Stimulated activated CD8-positive, alpha-beta memory T cell treated with anti-CD3 and anti-CD28 coated beads, Interleukin-12 subunit alpha, Interleukin-12 subunit beta, amount 100 ng/mL, for 1 hour (primary cell): Measurements from ENCODE around the gene CCNJL.
"Not testable (repeated sequence)": the region's sequence is repeated elsewhere in the genome, so short reads cannot be mapped to it uniquely, and the experiment has no call there.

ENCODE experiments used
- DNase-seq: peaks from one replicate; pipeline ENCODE4 v3.0.0-alpha.2; 2020; ENCODE audit warnings: low read depth

Gene CCNJL

GRCh38 chr5:160312134-160312959, at the start of gene CCNJL:
Gene CCNJL, minus strand, starts transcription at chr5:160312564. Its CDS starts 641 bp downstream, at chr5:160311923.
- DNase-seq = no peak

- no peak for DNase-seq
Measured at GRCh38 chr5:160361624-160362228, 49.4 kb upstream of the CCNJL start.

GRCh38 chr5:160360310-160360709, 47.9 kb upstream of the CCNJL start:
- no peak for DNase-seq

- DNase-seq = no peak
Measured at GRCh38 chr5:160359816-160360215, 47.5 kb upstream of the CCNJL start.

- no peak for DNase-seq
Measured at GRCh38 chr5:160359242-160359641, 46.9 kb upstream of the CCNJL start.

GRCh38 chr5:160357861-160358411, 45.6 kb upstream of the CCNJL start:
- DNase-seq = no peak

- DNase-seq = no peak
Measured at GRCh38 chr5:160357394-160357793, 45.0 kb upstream of the CCNJL start.

GRCh38 chr5:160356550-160357347, 44.4 kb upstream of the CCNJL start:
- no peak for DNase-seq

GRCh38 chr5:160354666-160355065, 42.3 kb upstream of the CCNJL start:
- no peak for DNase-seq

GRCh38 chr5:160353379-160353778, 41.0 kb upstream of the CCNJL start:
- no peak for DNase-seq

- DNase-seq = no peak
Measured at GRCh38 chr5:160352308-160352707, 39.9 kb upstream of the CCNJL start.

GRCh38 chr5:160349935-160350303, 37.6 kb upstream of the CCNJL start:
- DNase-seq = no peak

- DNase-seq = no peak
Measured at GRCh38 chr5:160349249-160349934, 37.0 kb upstream of the CCNJL start.

GRCh38 chr5:160348080-160348479, 35.7 kb upstream of the CCNJL start:
- no peak for DNase-seq

- DNase-seq = no peak
Measured at GRCh38 chr5:160347448-160347847, 35.1 kb upstream of the CCNJL start.

- no peak for DNase-seq
Measured at GRCh38 chr5:160342413-160342941, 30.1 kb upstream of the CCNJL start.

- DNase-seq = no peak
Measured at GRCh38 chr5:160341309-160341870, 29.0 kb upstream of the CCNJL start.

GRCh38 chr5:160340513-160340912, 28.1 kb upstream of the CCNJL start:
- DNase-seq = not testable (repeated sequence)

GRCh38 chr5:160339406-160340130, 27.2 kb upstream of the CCNJL start:
- no peak for DNase-seq

GRCh38 chr5:160334716-160335115, 22.4 kb upstream of the CCNJL start:
- not testable (repeated sequence) for DNase-seq

GRCh38 chr5:160333721-160334120, 21.4 kb upstream of the CCNJL start:
- no peak for DNase-seq
